HG03064 (cell line): ENCODE data around the gene PACSIN3.
"Not testable (repeated sequence)": the region's sequence is repeated elsewhere in the genome, so short reads cannot be mapped to it uniquely, and the experiment has no call there.

Experiments used
- ATAC-seq: cut with Tn5 transposase; IDR thresholded peaks from one replicate; pipeline ENCODE4 v1.9.1; 2021; ENCODE audit warnings: low read depth; ENCODE audit not compliant: unreplicated experiment

PACSIN3 gene

GRCh38 chr11:47186076-47186699 lies at the start of gene PACSIN3:
Gene PACSIN3 (minus strand): TSS chr11:47186434. CDS start chr11:47182727, 3,707 bp downstream.
- ATAC-seq, result no peak

GRCh38 chr11:47235163-47235562 lies 48.9 kb upstream of the PACSIN3 start:
- no peak for ATAC-seq

DNA sequence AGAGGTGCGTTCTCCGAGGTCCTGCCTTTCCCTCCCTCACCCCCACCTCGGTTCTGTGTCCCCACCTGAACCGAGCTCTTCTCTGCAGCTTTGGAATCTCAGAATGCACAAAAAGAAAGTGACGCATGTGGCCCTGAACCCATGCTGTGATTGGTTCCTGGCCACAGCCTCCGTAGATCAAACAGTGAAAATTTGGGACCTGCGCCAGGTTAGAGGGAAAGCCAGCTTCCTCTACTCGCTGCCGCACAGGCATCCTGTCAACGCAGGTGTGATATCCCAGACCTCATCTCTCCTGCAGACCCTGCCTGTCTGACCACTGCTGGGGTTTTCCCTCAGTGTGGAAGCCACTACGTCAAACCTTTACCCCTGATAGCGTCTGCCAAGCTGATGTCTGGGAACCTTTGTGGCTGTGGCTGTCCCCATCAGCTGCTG lies 48.5 kb upstream of the PACSIN3 start:
- ATAC-seq, result no peak

GRCh38 chr11:47233989-47234668 lies 47.9 kb upstream of the PACSIN3 start:
- ATAC-seq, result no peak

- no peak for ATAC-seq
Observed at GRCh38 chr11:47233051-47233450, 46.8 kb upstream of the PACSIN3 start.

DNA sequence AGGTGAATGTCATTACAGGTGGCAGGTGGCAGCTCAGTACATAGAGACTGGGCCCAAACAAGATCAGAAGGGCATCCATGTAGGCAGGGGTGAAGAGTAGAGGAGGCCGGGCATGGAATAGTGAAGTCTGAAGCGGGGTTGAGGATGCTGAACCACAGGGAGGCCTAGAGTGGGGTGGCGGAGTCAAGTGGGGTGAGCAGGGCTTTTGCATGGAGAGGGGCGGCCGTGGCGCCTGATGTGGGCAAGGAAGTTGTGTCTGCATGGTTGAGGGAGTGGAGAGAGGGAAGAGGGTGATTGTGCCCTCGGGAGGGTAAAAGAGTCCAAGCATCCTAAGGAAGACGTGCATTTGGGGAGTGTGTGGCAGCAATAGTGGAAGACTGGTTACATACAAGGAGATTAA lies 42.9 kb upstream of the PACSIN3 start:
- ATAC-seq, result no peak

DNA sequence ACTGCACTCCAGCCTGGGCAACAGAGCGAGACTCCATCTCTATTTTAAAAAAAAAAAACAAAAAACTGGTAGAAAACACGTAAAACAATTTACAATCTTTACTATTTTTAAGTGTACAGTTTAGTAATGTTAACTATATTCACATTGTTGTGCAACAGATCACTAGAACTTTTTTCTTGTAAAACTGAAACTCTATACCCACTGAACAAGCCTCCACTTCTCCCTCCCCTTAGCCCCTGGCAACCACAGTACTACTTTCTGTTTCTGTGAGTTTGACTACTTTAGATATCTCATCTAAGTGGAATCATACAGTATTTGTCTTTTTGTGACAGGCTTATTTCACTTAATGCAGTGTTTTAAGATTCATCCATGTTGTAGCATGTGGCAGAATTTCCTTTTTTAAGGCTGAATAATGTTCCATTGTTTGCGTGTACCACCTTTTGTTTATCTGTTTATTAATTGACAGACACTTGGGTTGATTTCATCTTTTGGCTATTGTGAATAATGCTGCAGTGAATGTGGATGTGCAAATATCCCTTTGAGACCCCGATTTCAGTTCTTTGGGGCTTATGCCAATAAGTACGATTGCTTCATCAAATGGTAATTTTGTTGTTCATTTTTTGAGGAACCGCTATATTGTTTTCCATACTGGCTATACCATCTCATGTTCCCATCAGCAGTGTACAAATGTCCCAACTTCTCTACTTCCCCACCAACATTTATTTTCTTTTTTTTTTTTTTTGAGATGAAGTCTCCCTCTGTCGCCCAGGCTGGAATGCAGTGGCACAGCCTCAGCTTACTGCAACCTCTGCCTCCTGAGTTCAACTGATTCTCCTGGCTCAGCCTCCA lies 39.5 kb upstream of the PACSIN3 start:
- ATAC-seq, result peak; percentile 71

- ATAC-seq, result no peak
Observed at GRCh38 chr11:47222696-47223095, 36.5 kb upstream of the PACSIN3 start.

GRCh38 chr11:47220401-47220821 lies 34.2 kb upstream of the PACSIN3 start:
- ATAC-seq, result no peak

- ATAC-seq, result no peak
Observed at GRCh38 chr11:47216121-47216798, 30.0 kb upstream of the PACSIN3 start.

- ATAC-seq, result peak; percentile 3
Observed at GRCh38 chr11:47215366-47215910, 29.2 kb upstream of the PACSIN3 start.

- peak; percentile 55 for ATAC-seq
Observed at GRCh38 chr11:47213950-47214565, 27.8 kb upstream of the PACSIN3 start.

DNA sequence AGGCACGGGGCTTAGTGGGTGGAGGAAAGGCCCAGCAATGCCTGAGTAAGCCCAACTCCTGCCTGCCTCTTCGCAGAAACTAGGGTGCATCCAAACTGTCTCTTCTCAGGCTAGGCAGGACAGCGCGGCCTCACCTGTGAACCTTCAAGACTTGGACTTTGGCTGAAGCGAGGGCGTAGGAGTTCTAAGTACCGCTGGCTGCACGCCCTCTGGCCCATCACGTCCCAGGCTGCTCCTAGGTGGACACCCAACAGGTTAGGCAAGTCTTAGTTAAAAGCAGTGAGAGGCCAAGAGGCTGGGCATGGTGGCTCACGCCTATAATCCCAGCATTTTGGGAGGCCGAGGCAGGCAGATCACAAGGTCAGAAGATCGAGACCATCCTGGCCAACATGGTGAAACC lies 26.7 kb upstream of the PACSIN3 start:
- no peak for ATAC-seq

GRCh38 chr11:47208628-47209027 lies 22.4 kb upstream of the PACSIN3 start:
- ATAC-seq, result no peak

DNA sequence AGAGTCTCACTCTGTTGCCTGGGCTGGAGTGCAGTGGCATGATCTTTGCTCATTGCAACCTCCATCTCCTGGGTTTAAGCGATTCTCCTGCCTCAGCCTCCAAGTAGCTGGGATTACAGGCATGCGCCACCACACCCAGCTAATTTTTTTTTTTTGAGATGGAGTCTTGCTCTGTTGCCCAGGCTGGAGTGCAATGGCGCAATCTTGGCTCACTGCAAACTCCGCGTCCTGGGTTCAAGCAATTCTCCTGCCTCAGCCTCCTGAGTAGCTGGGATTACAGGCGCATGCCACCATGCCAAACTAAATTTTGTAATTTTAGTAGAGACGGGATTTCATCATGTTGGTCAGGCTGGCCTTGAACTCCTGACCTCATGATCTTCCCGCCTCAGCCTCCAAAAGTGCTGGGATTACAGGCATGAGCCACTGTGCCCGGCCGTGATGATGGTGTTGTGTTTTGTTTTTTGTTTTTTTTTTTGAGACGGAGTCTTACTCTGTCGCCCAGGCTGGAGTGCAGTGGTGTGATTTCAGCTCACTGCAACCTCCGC lies 21.8 kb upstream of the PACSIN3 start:
- not testable (repeated sequence) for ATAC-seq

GRCh38 chr11:47207459-47207858 lies 21.2 kb upstream of the PACSIN3 start:
- no peak for ATAC-seq

- ATAC-seq, result not testable (repeated sequence)
Observed at GRCh38 chr11:47206577-47206976, 20.3 kb upstream of the PACSIN3 start.

- ATAC-seq, result no peak
Observed at GRCh38 chr11:47204637-47204989, 18.4 kb upstream of the PACSIN3 start.

DNA sequence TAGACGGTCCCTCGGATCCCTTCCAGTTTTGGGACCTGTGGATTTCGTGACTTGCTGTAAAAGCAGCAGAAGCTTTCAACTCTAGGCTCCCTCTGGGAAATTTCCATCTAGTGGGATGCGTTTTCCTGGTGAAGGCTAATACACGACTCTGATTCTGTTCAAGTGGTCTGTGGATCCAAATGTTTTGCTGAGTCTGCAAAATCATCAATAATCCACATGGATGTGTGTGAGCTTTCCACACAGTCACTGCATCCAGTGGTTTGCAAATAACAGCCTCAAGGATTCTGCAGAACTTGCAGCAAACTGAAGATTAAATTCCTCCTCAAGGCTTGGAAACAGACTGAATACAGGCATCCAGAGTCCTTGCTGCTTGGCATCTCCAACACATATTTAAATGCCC lies 16.3 kb upstream of the PACSIN3 start:
- ATAC-seq, result no peak

GRCh38 chr11:47201015-47201414 lies 14.8 kb upstream of the PACSIN3 start:
- ATAC-seq, result no peak
